H1 (cell line): Measurements from ENCODE around the gene PID1. TPM values are rescaled to one million over a fixed set of nuclear protein-coding genes. Genes with fewer than 3 reads are reported as not detected.

Experiments used
- CHD7 ChIP-seq: fragments of 300-600 bp; sonication (generic); IDR thresholded peaks from 2 replicates; pipeline ENCODE4 v1.7.1; 2012; ENCODE audit warnings: low read length, moderate library complexity, mild to moderate bottlenecking, inconsistent platforms; ENCODE audit not compliant: insufficient replicate concordance
- polyA plus RNA-seq, 7 experiments: library from polyadenylated mRNA; depleted of rRNA in 3 of 7; stranded (reverse) in 5 of 7; unstranded in 2 of 7; fragments of >200 nt in 5 of 7; fragments of 200-250 nt in 2 of 7; gene quantifications; 1 replicate in 5 of 7; 2 replicates in 1 of 7; 4 replicates in 1 of 7; pipeline versions ENCODE4 v1.2.1 to v1.2.3, GENCODE V29; 2011 to 2013; ENCODE audit warnings: missing spikeins in 2 of 7, mixed read lengths in 2 of 7
- total RNA-seq: library from RNA; stranded (reverse); fragmentation: NEBNext Ultra II Directional; extraction: Animal tissue kit (Norgen Biotek cat#: 25700); gene quantifications from 2 replicates; pipeline ENCODE4 v1.2.1, GENCODE V29; 2021

Gene PID1
- total and polyA plus RNA-seq, 2 of the 8 experiments (the other 6 are each of a cell fraction or from before 2014, with no cell fraction given) = 1.5 to 3.3 TPM

- TF ChIP-seq CHD7 = no peak
Measured at GRCh38 chr2:229252996-229253395, 18.1 kb downstream of the PID1 start (continued).
